ENCODE data around the gene CCDC54.

The CCDC54 gene

DNA sequence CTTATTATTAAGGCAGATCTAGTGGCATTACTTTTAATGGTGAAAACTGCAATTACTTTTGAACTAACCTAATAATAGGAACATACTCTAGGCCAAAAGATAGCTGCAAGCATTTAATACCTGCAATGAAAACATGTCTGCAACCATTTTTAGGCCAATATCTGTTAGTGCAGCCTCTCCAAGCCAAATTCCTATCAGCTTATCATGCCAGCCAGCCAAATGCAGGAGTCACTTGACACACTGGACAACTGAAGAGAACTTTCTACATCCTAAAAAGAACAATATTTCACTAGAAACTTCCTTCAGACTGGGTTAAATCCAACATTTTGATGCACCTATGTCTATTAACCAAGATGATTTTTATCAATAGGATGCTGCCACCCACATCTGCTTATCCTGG lies 33.8 kb downstream of the CCDC54 start:
- no peak for TF ChIP-seq TAF1 (IDR thresholded peaks at IDR 0.05; ENCODE audit: borderline replicate concordance, insufficient read depth, low read length)
- TF ChIP-seq POLR2AphosphoS5 (IDR thresholded peaks at IDR 0.05; ENCODE audit: low read depth, low read length) = no peak
- TF ChIP-seq SIN3A (IDR thresholded peaks at IDR 0.05; ENCODE audit: borderline replicate concordance, insufficient read depth, low read length) = no peak
- no peak for TF ChIP-seq FOXP2 (optimal IDR thresholded peaks at IDR 0.05; ENCODE audit: borderline replicate concordance, extremely low read depth, extremely low read length, insufficient read depth)
- TF ChIP-seq, protein P1, sequence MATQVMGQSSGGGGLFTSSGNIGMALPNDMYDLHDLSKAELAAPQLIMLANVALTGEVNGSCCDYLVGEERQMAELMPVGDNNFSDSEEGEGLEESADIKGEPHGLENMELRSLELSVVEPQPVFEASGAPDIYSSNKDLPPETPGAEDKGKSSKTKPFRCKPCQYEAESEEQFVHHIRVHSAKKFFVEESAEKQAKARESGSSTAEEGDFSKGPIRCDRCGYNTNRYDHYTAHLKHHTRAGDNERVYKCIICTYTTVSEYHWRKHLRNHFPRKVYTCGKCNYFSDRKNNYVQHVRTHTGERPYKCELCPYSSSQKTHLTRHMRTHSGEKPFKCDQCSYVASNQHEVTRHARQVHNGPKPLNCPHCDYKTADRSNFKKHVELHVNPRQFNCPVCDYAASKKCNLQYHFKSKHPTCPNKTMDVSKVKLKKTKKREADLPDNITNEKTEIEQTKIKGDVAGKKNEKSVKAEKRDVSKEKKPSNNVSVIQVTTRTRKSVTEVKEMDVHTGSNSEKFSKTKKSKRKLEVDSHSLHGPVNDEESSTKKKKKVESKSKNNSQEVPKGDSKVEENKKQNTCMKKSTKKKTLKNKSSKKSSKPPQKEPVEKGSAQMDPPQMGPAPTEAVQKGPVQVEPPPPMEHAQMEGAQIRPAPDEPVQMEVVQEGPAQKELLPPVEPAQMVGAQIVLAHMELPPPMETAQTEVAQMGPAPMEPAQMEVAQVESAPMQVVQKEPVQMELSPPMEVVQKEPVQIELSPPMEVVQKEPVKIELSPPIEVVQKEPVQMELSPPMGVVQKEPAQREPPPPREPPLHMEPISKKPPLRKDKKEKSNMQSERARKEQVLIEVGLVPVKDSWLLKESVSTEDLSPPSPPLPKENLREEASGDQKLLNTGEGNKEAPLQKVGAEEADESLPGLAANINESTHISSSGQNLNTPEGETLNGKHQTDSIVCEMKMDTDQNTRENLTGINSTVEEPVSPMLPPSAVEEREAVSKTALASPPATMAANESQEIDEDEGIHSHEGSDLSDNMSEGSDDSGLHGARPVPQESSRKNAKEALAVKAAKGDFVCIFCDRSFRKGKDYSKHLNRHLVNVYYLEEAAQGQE (IDR thresholded peaks at IDR 0.05; ENCODE audit: insufficient read depth in 1 of 2, low read depth in 2 of 2, low read length in 2 of 2) = no peak

DNA sequence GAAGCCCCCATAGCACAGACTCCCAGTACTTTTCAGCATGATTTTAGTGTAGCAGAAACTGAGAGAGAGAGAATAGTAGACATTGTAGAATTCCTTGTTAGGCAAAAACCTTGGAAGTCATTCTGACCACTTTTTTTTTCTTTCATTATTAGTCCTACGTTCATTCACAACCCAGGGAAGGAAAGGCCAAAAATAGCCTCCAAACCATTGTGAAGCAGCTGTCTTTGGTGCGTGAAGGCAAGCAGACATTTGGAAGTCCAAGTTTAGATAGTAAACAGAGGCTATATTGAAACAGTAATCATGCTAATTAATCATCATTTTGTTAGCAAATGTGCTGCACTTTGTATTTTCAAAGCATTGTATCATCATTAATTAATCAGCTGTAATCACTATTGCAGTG lies 34.5 kb downstream of the CCDC54 start:
- TF ChIP-seq, protein P1 (IDR thresholded peaks at IDR 0.05; ENCODE audit: insufficient read depth in 1 of 2, low read depth in 2 of 2, low read length in 2 of 2) = no peak
- no peak for TF ChIP-seq POLR2AphosphoS5 (IDR thresholded peaks at IDR 0.05; ENCODE audit: low read depth, low read length)
- no peak for TF ChIP-seq SIN3A (IDR thresholded peaks at IDR 0.05; ENCODE audit: borderline replicate concordance, insufficient read depth, low read length)
- no peak for TF ChIP-seq FOXP2 (optimal IDR thresholded peaks at IDR 0.05; ENCODE audit: borderline replicate concordance, extremely low read depth, extremely low read length, insufficient read depth)
- TF ChIP-seq TAF1 (IDR thresholded peaks at IDR 0.05; ENCODE audit: borderline replicate concordance, insufficient read depth, low read length) = no peak

DNA sequence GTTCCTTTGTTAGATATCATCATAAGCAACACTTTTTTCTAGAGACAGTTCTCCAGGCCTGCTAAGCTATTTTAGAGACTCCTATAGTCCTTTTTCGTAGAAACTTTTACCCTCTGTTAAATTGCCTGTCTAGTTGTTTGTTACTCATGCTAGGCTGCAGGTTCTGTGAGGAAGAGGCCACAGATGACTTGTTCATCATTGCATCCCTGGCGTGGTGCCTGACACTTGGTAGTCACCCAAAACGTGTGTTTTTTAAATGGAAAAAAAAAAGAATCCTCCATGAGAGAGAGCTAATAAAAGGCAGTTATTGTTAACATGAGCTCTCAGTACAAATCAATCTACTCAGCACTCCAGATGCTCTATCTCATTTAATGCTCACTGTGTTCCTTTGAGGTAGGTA lies 35.1 kb downstream of the CCDC54 start:
- TF ChIP-seq, protein P1 (IDR thresholded peaks at IDR 0.05; ENCODE audit: insufficient read depth in 1 of 2, low read depth in 2 of 2, low read length in 2 of 2) = no peak
- no peak for TF ChIP-seq POLR2AphosphoS5 (IDR thresholded peaks at IDR 0.05; ENCODE audit: low read depth, low read length)
- TF ChIP-seq TAF1 (IDR thresholded peaks at IDR 0.05; ENCODE audit: borderline replicate concordance, insufficient read depth, low read length) = no peak
- no peak for TF ChIP-seq FOXP2 (optimal IDR thresholded peaks at IDR 0.05; ENCODE audit: borderline replicate concordance, extremely low read depth, extremely low read length, insufficient read depth)
- TF ChIP-seq SIN3A (IDR thresholded peaks at IDR 0.05; ENCODE audit: borderline replicate concordance, insufficient read depth, low read length) = no peak

DNA sequence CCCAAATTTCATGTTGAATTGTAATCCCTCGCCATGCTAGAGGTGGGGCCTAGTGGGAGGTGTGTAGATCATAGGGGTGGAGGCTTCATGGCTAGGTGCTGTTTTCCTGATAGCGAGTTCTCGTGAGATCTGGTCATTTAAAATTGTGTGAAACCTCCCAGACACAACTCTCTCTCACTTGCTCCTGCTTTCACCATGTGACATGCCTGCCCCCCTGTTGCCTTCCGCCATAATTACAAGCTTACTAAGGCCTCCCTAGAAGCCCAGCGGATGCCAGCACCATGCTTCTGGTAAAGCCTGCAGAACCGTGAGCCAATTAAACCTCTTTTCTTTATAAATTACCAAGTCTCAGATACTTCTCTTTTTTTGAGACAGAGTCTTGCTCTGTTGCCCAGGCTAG lies 36.0 kb downstream of the CCDC54 start:
- TF ChIP-seq, protein P1 (IDR thresholded peaks at IDR 0.05; ENCODE audit: insufficient read depth in 1 of 2, low read depth in 2 of 2, low read length in 2 of 2) = no peak
- no peak for TF ChIP-seq POLR2AphosphoS5 (IDR thresholded peaks at IDR 0.05; ENCODE audit: low read depth, low read length)
- TF ChIP-seq SIN3A (IDR thresholded peaks at IDR 0.05; ENCODE audit: borderline replicate concordance, insufficient read depth, low read length) = no peak
- no peak for TF ChIP-seq FOXP2 (optimal IDR thresholded peaks at IDR 0.05; ENCODE audit: borderline replicate concordance, extremely low read depth, extremely low read length, insufficient read depth)
- TF ChIP-seq TAF1 (IDR thresholded peaks at IDR 0.05; ENCODE audit: borderline replicate concordance, insufficient read depth, low read length) = no peak
